ENCODE measurements around the gene PRKAG2.

The PRKAG2 gene

DNA sequence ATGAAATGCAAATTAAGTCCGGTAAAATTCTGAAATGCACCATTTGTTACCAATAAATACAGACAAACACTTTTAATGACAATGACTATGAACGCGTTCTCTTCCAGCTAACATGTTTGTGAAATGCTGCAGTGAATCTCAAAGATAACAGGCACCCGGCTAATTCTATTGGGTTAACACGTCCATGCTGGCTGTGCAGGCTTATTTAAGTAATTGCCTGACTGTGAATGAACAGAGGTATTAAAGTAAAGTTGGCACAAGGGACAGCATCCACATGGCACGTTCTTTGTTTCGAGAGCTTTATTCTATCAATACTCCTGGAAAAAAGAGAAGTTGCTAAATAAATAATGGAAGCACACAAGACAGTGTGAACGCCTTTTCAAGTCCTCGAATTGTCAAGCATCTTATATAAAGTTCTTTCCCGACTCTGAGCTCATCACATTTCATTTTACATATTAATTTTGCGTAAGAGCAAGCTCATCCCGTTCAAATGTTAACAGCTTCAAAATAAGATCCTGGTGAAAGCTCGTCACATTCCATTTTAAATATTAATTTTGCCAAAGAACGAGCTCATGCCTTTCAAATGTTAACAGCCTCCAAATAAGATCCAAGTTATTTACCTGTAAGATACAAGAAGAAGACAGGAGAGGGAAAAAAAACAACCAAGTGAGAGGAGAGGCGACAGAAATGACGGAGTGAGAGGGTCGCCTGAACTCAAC lies 245.9 kb downstream of the PRKAG2 start:
- DNase-seq, result no peak

DNA sequence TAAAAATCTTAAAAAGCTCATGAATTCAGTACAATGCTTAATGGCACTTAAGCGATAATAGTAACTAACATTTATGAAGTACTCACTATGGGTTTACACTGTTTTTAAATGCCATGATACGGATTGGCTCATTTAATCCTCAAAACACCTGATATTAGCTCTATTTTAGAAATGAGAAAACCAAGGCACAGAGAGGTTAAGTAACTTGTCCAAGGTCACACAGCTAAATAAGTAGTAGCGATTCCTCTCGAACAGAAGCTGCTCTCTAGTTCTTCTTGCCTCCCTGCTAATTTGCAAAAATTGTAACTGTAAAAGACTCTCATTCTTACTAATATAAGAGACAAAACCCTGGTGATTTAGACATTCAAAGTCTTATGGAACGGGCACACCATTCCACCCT lies 246.6 kb downstream of the PRKAG2 start:
- no peak for DNase-seq

- DNase-seq, result no peak
These were observed 247.1 kb downstream of the PRKAG2 start for GRCh38 chr7:151629713-151630272.

DNA sequence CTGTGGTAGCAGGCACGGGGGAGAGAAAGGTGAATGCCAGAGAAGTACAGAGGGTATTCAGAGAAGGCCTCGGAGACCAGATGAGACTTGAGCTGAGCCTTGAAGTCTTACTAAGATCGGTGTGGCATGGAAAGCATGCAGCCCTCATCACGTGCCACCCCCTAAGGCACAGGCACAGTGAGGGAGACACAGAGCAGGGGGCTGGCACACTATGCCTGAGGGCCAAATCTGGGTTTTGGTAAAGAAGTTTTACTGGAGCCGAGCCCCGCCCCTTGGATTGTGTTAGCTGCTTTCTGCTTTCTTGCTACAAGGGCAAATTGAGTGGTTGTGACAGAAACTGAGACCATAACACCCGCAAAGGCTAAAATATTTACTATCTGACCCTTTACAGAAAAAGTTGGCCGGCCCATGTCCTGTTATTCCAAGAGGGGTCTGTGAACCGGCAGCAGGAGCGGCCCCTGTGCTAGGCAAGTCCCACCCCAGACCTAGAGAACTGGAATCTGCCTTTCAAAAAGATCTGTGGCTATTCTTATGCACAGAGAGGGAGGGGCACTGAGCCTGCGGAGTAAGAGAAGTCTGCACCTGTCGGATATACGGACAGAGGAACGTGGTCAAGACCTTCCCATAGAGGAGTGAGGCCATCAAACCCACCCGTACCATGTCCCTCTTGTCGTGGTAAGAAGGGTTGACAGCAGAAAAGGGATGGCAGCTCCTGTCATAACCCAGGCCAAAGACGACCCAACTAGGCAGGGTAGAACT lies 247.9 kb downstream of the PRKAG2 start:
- no peak for DNase-seq

- DNase-seq, result peak in 1 of 2 experiments; percentile 10
These were observed 250.3 kb downstream of the PRKAG2 start for GRCh38 chr7:151626422-151627115.

DNA sequence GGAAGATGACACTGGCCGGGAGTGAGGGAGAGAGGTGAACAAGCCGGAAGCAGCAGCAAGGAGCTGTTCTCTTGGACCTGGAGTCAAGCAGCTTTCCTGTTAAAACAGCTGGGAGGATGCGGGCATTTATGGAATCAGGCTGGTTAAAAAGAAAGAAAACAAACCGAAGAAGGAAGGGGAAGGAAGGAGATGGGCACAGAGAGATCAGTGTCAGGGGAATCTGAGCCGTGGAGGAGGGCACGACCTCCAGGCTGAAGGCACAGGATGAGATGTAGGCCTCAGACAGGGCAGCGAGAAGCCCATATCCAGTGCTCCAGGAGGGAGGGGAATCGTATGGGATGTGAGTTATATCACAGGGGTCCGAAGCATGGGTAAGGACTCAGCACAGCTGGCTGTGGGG lies 251.3 kb downstream of the PRKAG2 start:
- no peak for DNase-seq

DNA sequence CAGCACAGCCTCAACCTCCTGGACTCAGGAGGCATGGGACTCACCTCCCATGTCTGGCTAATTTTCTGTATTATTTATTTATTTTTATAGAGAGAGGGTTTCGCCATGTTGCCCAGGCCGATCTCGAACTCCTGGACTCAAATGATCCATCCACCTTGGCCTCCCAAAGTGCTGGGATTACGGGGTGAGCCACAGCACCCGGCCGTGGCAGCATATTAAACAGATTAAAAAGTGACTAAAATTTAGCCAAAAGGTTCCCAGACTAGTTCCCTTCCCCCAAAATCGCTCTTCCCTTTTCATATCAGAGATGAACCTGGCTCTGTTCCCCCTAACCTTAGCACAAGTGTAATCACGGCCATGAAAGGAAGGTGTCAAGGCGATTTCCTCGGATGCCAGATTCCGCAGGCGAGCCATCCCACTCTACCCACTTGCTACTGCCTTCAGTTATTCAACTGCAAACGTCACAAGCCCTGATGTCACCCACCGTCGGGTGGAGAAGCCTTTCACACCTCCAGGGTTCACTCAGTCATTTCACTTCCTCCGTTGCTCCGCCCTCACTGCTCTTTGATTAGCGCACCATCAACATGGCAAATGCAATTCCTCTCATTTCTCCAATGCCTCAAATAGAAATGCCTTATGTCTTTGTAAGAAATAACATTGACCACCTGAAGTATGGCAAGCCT lies 252.5 kb downstream of the PRKAG2 start:
- no peak for DNase-seq

- DNase-seq, result no peak
These were observed 253.1 kb downstream of the PRKAG2 start for GRCh38 chr7:151623766-151624165.

DNA sequence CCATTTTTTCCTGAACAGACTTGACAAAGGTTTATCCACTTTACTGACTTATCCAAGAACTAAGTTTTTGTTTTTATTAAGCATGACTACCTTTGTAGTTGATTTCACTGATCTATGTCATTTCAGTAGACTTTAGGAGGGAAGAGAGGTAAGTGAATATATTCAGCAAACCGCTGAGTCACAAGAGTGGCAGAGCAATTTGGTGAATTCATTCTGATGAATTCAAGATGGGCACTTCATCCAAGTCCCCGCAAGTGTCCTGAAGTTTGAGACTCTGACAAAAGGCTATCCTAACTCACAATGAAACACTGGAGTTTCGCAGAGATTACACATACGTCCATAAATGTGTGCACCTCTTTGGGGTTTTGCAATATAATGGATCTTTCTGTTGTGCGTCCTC lies 255.0 kb downstream of the PRKAG2 start:
- no peak for DNase-seq

- DNase-seq, result no peak
These were observed 260.3 kb downstream of the PRKAG2 start for GRCh38 chr7:151616443-151617213.

DNA sequence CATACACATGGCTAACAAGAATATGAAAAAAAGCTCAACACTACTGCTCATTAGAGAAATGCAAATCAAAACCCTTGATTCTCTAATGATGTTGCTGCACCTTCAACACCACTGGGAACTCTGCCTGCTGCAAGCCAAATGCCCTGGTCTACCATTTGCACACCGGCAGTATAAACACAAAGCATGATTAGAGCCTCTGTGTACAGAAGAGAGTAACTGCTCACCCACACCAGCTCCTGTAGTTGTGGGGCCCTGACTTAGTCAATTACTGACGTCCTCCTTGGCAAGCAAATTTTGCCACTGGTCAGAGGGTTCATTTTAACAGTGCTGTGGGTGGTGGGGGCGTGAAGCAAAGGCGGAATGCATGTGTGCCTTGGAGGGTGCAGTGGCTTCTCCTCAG lies 261.1 kb downstream of the PRKAG2 start:
- DNase-seq, result no peak

- no peak for DNase-seq
These were observed 261.9 kb downstream of the PRKAG2 start for GRCh38 chr7:151615058-151615457.

DNA sequence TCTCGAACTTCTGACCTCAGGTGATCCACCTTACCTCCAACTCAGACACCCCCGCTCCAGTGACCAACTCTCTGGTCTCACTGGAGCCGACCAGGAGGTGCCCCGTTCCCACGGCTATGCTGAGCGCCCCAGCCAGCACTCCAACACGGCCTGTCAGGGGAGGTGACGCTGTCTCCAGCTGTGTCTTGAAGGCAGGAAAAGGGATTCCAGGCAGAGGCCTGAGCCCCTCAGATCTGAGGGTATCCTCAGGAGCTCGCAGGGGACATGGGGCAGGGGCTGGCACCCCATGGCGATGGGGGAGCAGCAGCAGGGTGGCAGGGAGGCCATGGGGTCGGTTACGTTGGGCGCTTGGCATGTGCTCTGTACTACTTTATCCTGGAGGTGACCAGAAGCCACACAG lies 262.9 kb downstream of the PRKAG2 start:
- no peak for DNase-seq

GRCh38 chr7:151611878-151612277 lies 265.0 kb downstream of the PRKAG2 start:
- no peak for DNase-seq

- DNase-seq, result no peak
These were observed 265.9 kb downstream of the PRKAG2 start for GRCh38 chr7:151611041-151611440.

GRCh38 chr7:151608031-151608551 lies 268.8 kb downstream of the PRKAG2 start:
- DNase-seq, result no peak

DNA sequence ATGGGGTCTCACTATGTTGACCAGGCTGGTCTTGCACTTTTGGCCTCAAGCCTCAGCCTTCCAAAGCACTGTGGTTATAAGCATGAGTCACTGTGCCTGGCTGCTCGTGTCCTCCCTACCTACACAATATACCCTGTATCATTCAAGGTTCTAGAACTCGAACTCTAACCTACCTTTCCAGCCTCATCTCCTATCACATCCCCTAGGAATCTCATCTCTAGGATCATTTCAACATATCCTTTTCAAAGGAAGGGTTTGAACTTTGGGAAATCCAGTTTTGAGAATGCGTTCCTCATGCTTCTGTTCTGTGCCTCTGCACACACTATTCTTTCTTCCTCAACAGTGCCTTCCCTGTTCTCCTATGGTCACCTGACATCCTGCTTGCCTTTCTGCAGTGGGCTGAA lies 269.4 kb downstream of the PRKAG2 start:
- DNase-seq, result no peak

- no peak for DNase-seq
These were observed 273.0 kb downstream of the PRKAG2 start for GRCh38 chr7:151603951-151604350.

DNA sequence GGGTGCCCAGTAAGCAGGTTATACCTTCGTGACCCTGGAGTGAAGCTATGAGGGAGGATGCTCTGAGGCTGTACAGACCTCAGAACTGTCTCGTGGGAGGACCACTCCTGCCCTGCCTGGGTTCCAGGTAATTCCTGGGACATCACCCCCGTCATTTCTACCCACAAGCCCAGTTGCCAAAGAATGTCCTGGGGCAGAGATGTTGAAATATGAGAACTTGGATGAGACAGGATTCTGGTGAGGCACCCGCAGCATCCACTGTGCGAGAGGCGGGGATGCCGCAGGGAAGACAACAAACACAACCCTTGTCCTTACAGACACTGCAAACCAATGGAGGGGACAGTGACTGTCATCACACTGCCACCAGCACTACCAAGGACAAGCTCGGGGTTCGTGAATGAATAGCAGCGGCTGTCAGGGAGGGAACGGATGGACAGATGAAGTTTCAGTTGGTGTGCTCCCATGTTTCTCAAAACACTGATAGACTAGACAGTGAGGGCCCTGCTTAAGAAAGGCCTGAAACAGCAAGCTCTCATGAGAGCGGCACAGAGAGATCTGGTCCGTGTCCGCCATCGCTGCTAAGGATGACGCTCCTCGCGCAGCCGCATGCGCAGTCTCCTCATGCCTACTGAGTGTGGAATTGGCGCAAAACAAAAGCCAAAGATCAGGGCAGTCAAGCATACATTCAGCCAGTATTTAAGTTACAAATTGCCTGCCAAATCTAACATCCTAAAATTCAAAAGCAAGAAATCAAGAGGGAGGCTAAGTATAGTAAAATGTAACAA lies 275.2 kb downstream of the PRKAG2 start:
- no peak for DNase-seq

DNA sequence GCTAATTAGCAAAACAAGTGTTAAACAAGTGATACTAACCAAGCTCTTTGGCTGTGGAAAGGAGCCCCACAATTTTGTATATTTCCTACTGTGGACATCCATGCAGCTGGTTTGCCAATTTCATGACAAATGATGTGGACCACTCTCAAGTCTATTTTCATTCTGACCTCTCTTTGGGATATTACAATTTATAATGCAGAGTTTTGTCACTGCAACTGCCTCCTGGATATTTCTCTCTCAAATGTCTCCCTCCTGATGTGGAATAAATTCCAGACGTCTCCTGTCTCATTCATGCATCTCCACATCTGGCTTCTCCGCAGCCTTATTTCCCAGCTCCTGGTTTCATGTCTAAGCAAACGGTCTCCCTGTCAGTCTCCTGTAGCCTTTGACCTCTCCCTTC lies 276.6 kb downstream of the PRKAG2 start:
- no peak for DNase-seq
